Effector memory CD4-positive, alpha-beta T cell (primary cell): ENCODE results near the gene PSMA6.
A peak's percentile ranks its signal among the peaks of the same experiment; 100 is the strongest.
"Not testable (repeated sequence)": the region's sequence is repeated elsewhere in the genome, so short reads cannot be mapped to it uniquely, and the experiment has no call there.

ENCODE experiments used
- DNase-seq, 3 donors: peaks; one replicate each; pipeline ENCODE4 v3.0.0-alpha.2; 2020
- H3K27ac ChIP-seq: 2 replicates; pipeline ENCODE4 v1.7.0; 2013; ENCODE audit warnings: mild to moderate bottlenecking, low read length, moderate library complexity; ENCODE audit not compliant: insufficient read depth, poor library complexity, severe bottlenecking
- H3K27me3 ChIP-seq: replicated peaks from 2 replicates; pipeline ENCODE4 v1.7.0; 2013; ENCODE audit warnings: mild to moderate bottlenecking, low read length; ENCODE audit not compliant: insufficient read depth, control insufficient read depth, poor library complexity, severe bottlenecking
- H3K36me3 ChIP-seq: 2 replicates; pipeline ENCODE4 v1.7.0; 2013; ENCODE audit warnings: mild to moderate bottlenecking, low read length, moderate library complexity; ENCODE audit not compliant: control insufficient read depth, insufficient read depth
- H3K4me1 ChIP-seq: 2 replicates; pipeline ENCODE4 v1.7.0; 2013; ENCODE audit warnings: low read length, mild to moderate bottlenecking; ENCODE audit not compliant: control insufficient read depth, insufficient read depth, poor library complexity, severe bottlenecking
- H3K4me3 ChIP-seq: 2 replicates; pipeline ENCODE4 v1.7.0; 2013; ENCODE audit warnings: low read length, low read depth, mild to moderate bottlenecking; ENCODE audit not compliant: insufficient read depth, poor library complexity, severe bottlenecking
- H3K9me3 ChIP-seq: 2 replicates; pipeline ENCODE4 v1.7.0; 2013; ENCODE audit warnings: mild to moderate bottlenecking, low read length, moderate library complexity; ENCODE audit not compliant: control insufficient read depth
- total RNA-seq, 3 donors: gene quantifications; one replicate each; lab custom pipeline; 2026; lab: John Stamatoyannopoulos, UW

PSMA6 gene
- 16.4 to 22.5 (median 18.7) reads per million in 3 donors for total RNA-seq

DNA sequence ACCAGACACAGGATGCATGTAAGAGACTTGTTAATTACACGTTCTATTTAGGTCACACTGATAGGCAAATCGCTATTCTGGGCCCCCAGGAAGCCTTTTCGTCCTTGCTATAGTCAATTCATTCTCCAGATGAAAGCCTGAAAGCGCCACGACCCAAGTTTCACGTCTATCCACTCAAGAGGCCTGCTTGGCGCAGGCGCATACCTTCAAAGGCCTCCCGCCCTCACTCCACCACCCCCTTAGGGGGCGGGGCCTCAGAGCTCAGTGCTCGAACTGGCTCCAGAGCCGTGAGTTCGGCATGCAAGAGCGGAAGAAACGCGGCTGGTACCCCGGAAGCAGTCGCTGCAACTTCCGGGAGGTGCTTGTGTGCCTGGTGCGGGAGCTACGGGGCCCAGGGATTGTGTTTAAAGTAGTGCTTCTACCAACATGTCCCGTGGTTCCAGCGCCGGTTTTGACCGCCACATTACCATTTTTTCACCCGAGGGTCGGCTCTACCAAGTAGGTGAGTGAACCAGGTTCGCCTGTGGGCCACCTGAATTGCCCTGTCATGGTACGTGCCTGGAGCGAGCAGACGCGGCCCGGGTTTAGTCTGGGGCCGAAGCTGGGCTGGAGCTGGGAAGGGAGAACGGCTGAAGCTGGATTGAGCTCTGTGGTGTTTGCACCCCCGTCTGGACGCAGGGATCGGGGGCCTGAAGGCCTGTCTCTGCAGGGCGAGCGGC, at the start of gene PSMA6:
Gene PSMA6, plus strand, starts transcription at position 332 of the 719 bp plus-strand sequence. Its CDS starts 95 bp downstream, at position 427.
- Histone ChIP-seq H3K27me3 (no peaks in the 10 kb centered on the region), H3K9me3 (no peaks in the 10 kb centered on the region), H3K36me3 (no peaks in the 10 kb centered on the region), H3K4me1 (peaks cover 22% of the 10 kb centered on the region), H3K4me3 (peak within 1 kb of the TSS; percentile 73), H3K27ac (peak within 1 kb of the TSS; percentile 85)
- peak; percentile 98 to 99 (median 99) for DNase-seq

GRCh38 chr14:35242599-35243311, 49.4 kb upstream of the PSMA6 start:
- Histone ChIP-seq H3K9me3 (no peaks in the 10 kb centered on the region), H3K27ac (no peak overlapping the region), H3K36me3 (no peaks in the 10 kb centered on the region), H3K4me3 (no peak overlapping the region), H3K27me3 (no peaks in the 10 kb centered on the region), H3K4me1 (no peaks in the 10 kb centered on the region)
- DNase-seq = no peak

DNA sequence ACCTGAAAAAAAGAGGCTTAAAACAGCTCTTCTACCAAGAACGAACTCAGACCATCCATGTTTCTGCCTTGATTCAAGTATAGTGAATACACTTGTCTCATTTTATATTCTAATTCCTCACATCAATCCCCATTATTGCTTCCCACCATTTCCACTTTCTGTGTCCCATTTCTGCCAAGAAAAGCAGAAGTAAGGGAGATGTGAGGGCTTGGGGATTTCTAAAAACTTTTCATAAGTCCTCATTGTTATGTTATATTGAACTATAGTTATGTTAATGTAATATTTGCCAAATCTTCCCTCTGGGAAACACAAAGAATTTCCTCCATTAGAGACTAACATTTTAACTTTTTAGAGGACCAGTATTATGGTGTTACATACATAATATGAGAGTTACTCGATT, 48.2 kb upstream of the PSMA6 start:
- H3K36me3 ChIP-seq = no peaks in the 10 kb centered on the region
- H3K4me3 ChIP-seq = no peak overlapping the region
- H3K4me1 ChIP-seq = no peaks in the 10 kb centered on the region
- no peak for DNase-seq
- H3K9me3 ChIP-seq = no peaks in the 10 kb centered on the region
- no peaks in the 10 kb centered on the region for H3K27me3 ChIP-seq
- H3K27ac ChIP-seq = no peak overlapping the region

DNA sequence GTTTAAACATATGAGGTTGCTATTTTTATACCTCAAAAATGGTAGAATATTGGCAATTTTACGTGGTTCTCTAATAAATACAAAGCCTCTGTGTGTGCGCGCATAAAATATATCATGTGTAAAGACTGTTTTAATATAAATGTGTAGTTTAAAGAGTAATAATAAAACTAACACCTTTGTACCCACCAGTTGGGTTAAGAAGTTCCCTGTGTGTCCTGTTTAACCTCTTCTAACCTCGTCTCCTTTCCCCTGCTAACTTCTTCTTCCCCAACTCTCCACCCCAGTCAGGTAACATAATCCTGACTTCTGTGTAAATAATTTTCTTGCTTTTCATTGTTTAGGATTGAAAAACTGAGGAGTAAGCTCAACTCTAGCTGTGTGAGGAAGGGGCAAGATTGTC, 47.6 kb upstream of the PSMA6 start:
- Histone ChIP-seq H3K4me3 (no peak overlapping the region), H3K27ac (no peak overlapping the region), H3K36me3 (no peaks in the 10 kb centered on the region), H3K4me1 (no peaks in the 10 kb centered on the region), H3K27me3 (no peaks in the 10 kb centered on the region), H3K9me3 (no peaks in the 10 kb centered on the region)
- no peak for DNase-seq

- Histone ChIP-seq H3K36me3 (no peaks in the 10 kb centered on the region), H3K27ac (no peak overlapping the region), H3K27me3 (no peaks in the 10 kb centered on the region), H3K4me3 (no peak overlapping the region), H3K4me1 (no peaks in the 10 kb centered on the region), H3K9me3 (no peaks in the 10 kb centered on the region)
- no peak for DNase-seq
Measured at GRCh38 chr14:35245051-35245450, 47.1 kb upstream of the PSMA6 start.

- Histone ChIP-seq H3K4me3 (no peak overlapping the region), H3K27ac (no peak overlapping the region), H3K4me1 (no peaks in the 10 kb centered on the region), H3K36me3 (no peaks in the 10 kb centered on the region), H3K9me3 (no peaks in the 10 kb centered on the region), H3K27me3 (no peaks in the 10 kb centered on the region)
- DNase-seq = no peak
Measured at GRCh38 chr14:35247777-35248475, 44.3 kb upstream of the PSMA6 start.

GRCh38 chr14:35248476-35248788, 43.8 kb upstream of the PSMA6 start:
- no peaks in the 10 kb centered on the region for H3K9me3 ChIP-seq
- H3K4me3 ChIP-seq = no peak overlapping the region
- H3K4me1 ChIP-seq = no peaks in the 10 kb centered on the region
- DNase-seq = no peak
- H3K27ac ChIP-seq = no peak overlapping the region
- no peaks in the 10 kb centered on the region for H3K27me3 ChIP-seq
- H3K36me3 ChIP-seq = no peaks in the 10 kb centered on the region

DNA sequence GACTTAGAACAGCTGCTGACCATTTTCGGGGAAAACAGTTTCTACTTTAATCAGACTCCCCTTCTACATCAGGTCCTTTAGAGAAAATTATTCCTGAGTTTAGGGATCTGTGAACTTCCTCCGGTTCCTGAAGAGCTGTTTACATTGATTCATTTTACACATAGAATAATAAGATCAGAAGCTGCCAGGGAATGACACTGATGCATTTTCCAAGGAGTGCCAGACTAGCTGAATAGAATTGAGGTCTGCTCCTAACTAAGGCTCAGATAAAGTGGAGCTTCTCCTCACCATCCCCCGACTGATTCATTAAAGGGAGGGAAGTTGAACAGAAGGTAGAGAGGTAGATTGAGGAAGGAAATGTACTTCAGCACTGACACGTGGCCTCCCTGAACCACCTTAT, 41.9 kb upstream of the PSMA6 start:
- Histone ChIP-seq H3K27me3 (no peaks in the 10 kb centered on the region), H3K4me3 (no peak overlapping the region), H3K27ac (no peak overlapping the region), H3K36me3 (no peaks in the 10 kb centered on the region), H3K4me1 (no peaks in the 10 kb centered on the region), H3K9me3 (no peaks in the 10 kb centered on the region)
- no peak for DNase-seq

GRCh38 chr14:35252451-35252868, 39.7 kb upstream of the PSMA6 start:
- Histone ChIP-seq H3K4me1 (no peaks in the 10 kb centered on the region), H3K9me3 (no peaks in the 10 kb centered on the region), H3K27ac (no peak overlapping the region), H3K27me3 (no peaks in the 10 kb centered on the region), H3K4me3 (no peak overlapping the region), H3K36me3 (no peaks in the 10 kb centered on the region)
- no peak for DNase-seq

DNA sequence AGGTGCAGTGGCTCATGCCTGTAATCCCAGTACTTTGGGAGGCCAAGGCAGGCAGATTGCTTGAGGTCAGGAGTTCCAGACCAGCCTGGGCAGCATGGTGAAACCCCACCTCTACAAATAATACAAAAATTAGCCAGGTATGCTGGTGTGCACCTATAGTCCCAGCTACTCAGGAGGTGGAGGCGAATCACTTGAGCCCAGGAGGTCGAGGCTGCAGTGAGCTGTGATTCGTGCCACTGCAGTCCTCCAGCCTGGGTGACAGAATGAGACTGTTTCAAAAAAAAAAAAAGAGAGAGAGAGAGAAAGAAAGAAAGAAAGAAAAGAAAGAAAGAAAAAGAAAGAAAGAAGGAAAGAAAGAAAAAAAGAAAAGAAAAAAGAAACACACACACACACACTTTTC, 39.1 kb upstream of the PSMA6 start:
- H3K4me1 ChIP-seq, DNase-seq, H3K27ac ChIP-seq, H3K36me3 ChIP-seq, H3K4me3 ChIP-seq, H3K9me3 ChIP-seq, H3K27me3 ChIP-seq: not testable (repeated sequence)
